Stimulated activated CD4-positive, alpha-beta T cell treated with anti-CD3 and anti-CD28 coated beads, TNF-alpha, amount 100 ng/mL, for 48 hours (primary cell): ENCODE measurements around the gene CRYAB.

Experiments
- DNase-seq, 3 donors: peaks; one replicate each; pipeline ENCODE4 v3.0.0-alpha.2; 2020; ENCODE audit warnings: low read depth in 3 of 3

CRYAB gene

GRCh38 chr11:111911563-111912401 is at the start of gene CRYAB:
CRYAB (minus strand) TSS chr11:111911770; CDS start chr11:111911724, 46 bp downstream.
- DNase-seq = no peak

GRCh38 chr11:111960916-111961315 is 49.3 kb upstream of the CRYAB start:
- no peak for DNase-seq

- DNase-seq = no peak
Measured at GRCh38 chr11:111957663-111958444, 46.3 kb upstream of the CRYAB start.

GRCh38 chr11:111954154-111954553 is 42.6 kb upstream of the CRYAB start:
- DNase-seq = no peak

GRCh38 chr11:111951565-111951964 is 40.0 kb upstream of the CRYAB start:
- no peak for DNase-seq

- no peak for DNase-seq
Measured at GRCh38 chr11:111949519-111950426, 38.2 kb upstream of the CRYAB start.

- DNase-seq = no peak
Measured at GRCh38 chr11:111947143-111947542, 35.6 kb upstream of the CRYAB start.

GRCh38 chr11:111946499-111946898 is 34.9 kb upstream of the CRYAB start:
- no peak for DNase-seq

GRCh38 chr11:111945198-111945597 is 33.6 kb upstream of the CRYAB start:
- no peak for DNase-seq

- no peak for DNase-seq
Measured at GRCh38 chr11:111944651-111945051, 33.1 kb upstream of the CRYAB start.

GRCh38 chr11:111944139-111944538 is 32.6 kb upstream of the CRYAB start:
- DNase-seq = no peak

- no peak for DNase-seq
Measured at GRCh38 chr11:111942829-111943228, 31.3 kb upstream of the CRYAB start.

GRCh38 chr11:111941963-111942362 is 30.4 kb upstream of the CRYAB start:
- DNase-seq = no peak

- no peak for DNase-seq
Measured at GRCh38 chr11:111939836-111940604, 28.4 kb upstream of the CRYAB start.

- DNase-seq = peak in 1 of 3 donors; percentile 28
Measured at GRCh38 chr11:111938687-111939160, 27.2 kb upstream of the CRYAB start.

- DNase-seq = no peak
Measured at GRCh38 chr11:111937844-111938243, 26.3 kb upstream of the CRYAB start.

GRCh38 chr11:111937461-111937769 is 25.8 kb upstream of the CRYAB start:
- no peak for DNase-seq

- DNase-seq = no peak
Measured at GRCh38 chr11:111936040-111936540, 24.5 kb upstream of the CRYAB start.

- no peak for DNase-seq
Measured at GRCh38 chr11:111935317-111936039, 23.9 kb upstream of the CRYAB start.

- no peak for DNase-seq
Measured at GRCh38 chr11:111934306-111934705, 22.7 kb upstream of the CRYAB start.
